B cell (primary cell): ENCODE measurements around the gene DIS3L2.
"Not testable (repeated sequence)": the region's sequence is repeated elsewhere in the genome, so short reads cannot be mapped to it uniquely, and the experiment has no call there.

ENCODE experiments used
- EZH2 ChIP-seq: IDR thresholded peaks from 2 replicates; pipeline ENCODE4 v1.6.1; 2012; ENCODE audit warnings: borderline replicate concordance, low read depth, mild to moderate bottlenecking, moderate library complexity, low read length; ENCODE audit not compliant: insufficient read depth, poor library complexity, severe bottlenecking
- TF ChIP-seq, protein P1 (sequence below): fragments of 200-600 bp; IDR thresholded peaks from one replicate; pipeline ENCODE4 v1.8.0; 2022; ENCODE audit warnings: antibody characterized with exemption, mild to moderate bottlenecking

DNA sequence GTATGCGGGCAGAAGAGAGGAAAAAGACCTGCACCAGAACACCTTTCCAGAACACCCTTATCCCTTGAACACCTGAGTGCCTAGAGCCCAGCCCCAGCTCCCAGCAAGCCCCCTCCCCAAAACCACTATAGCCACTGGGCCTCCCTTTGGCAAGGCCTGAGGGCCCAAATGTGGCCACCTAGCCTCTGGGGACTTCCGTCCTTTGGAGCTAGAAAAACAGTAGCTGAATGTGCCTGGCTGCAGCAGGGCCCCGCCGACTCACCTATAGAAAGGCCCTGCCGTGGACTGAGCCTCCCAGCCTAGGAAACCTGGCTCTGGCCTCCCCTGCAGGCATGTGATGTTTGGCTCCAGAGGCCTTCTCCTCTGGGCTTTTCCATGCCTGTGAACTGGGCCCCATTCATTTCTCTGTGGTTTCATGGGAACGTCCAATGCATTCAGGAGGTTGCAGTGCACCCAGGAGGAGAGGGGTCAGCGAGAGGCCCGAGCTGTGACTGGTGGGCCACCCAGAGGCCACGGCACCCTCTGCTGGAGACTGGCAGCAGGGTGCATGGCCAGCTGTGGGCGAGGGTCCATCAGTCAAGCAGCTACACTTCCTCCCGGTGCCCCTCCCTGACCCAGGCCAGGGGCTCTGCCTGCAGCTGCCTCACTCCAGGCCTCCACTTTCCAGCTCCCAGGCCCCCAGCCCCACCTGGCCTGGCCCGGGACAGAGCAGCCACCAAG lies 401.7 kb downstream of the DIS3L2 start:
- TF ChIP-seq, protein P1, sequence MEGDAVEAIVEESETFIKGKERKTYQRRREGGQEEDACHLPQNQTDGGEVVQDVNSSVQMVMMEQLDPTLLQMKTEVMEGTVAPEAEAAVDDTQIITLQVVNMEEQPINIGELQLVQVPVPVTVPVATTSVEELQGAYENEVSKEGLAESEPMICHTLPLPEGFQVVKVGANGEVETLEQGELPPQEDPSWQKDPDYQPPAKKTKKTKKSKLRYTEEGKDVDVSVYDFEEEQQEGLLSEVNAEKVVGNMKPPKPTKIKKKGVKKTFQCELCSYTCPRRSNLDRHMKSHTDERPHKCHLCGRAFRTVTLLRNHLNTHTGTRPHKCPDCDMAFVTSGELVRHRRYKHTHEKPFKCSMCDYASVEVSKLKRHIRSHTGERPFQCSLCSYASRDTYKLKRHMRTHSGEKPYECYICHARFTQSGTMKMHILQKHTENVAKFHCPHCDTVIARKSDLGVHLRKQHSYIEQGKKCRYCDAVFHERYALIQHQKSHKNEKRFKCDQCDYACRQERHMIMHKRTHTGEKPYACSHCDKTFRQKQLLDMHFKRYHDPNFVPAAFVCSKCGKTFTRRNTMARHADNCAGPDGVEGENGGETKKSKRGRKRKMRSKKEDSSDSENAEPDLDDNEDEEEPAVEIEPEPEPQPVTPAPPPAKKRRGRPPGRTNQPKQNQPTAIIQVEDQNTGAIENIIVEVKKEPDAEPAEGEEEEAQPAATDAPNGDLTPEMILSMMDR, result not testable (repeated sequence)
- TF ChIP-seq EZH2, result not testable (repeated sequence)
